Measurements from ENCODE around the gene PITPNM3.

DNA sequence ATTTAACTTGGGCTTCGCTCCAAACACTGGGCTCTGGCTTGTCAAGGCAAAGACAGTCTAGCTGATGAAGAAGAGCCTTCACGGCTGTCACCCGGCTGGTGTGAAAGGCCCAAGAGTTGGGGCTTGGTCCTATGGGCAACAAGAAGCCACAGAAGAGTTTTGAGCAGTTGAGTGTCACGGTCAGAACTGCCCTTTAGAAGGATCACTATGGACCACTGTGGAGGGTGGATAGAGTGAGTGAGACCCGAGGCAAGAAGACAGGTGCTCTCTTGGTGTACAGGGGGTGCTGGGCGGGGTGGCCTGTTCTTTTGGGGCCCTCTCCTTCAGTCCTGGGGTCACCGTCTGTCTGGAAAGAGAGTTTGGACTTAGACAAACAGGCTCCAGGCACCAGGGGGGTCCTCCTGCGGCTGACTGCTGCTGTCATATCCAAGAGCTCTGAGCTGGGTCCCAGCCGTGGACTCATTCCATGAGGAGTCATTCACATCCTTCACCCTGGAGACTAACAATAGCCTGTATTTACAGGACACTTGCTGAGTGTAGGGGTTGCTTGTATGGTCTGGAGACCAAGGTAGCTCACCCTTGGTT is 109.7 kb downstream of the PITPNM3 start:
- TF ChIP-seq, protein P1, sequence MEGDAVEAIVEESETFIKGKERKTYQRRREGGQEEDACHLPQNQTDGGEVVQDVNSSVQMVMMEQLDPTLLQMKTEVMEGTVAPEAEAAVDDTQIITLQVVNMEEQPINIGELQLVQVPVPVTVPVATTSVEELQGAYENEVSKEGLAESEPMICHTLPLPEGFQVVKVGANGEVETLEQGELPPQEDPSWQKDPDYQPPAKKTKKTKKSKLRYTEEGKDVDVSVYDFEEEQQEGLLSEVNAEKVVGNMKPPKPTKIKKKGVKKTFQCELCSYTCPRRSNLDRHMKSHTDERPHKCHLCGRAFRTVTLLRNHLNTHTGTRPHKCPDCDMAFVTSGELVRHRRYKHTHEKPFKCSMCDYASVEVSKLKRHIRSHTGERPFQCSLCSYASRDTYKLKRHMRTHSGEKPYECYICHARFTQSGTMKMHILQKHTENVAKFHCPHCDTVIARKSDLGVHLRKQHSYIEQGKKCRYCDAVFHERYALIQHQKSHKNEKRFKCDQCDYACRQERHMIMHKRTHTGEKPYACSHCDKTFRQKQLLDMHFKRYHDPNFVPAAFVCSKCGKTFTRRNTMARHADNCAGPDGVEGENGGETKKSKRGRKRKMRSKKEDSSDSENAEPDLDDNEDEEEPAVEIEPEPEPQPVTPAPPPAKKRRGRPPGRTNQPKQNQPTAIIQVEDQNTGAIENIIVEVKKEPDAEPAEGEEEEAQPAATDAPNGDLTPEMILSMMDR (IDR thresholded peaks at IDR 0.05 in 8 of 11, conservative IDR thresholded peaks at IDR 0.05 in 3 of 11), result no peak
- TF ChIP-seq POLR2AphosphoS5 (IDR thresholded peaks at IDR 0.05), result peak in 1 of 3 donors; percentile 27

Measured in spleen (tissue), 7 donors.